ENCODE results near the gene RANBP17. TPM values are rescaled to one million over a fixed set of nuclear protein-coding genes. Genes with fewer than 3 reads are reported as not detected.
A peak's percentile ranks its signal among the peaks of the same experiment; 100 is the strongest.

The RANBP17 gene
- total and polyA plus RNA-seq, 2 donors from 2014 or later: 2.0 to 15.4 TPM

- FAIRE-seq (no peak), DNase-seq (no peak)
- no peaks in the 10 kb centered on the region for H3K9me3 ChIP-seq (ENCODE audit: control insufficient read depth in 2 of 3, insufficient read depth in 1 of 3, low read length in 3 of 3)
- no peaks in the 10 kb centered on the region for H3K4me1 ChIP-seq (ENCODE audit: control insufficient read depth in 2 of 3, insufficient read depth in 2 of 3, low read depth in 1 of 3, low read length in 3 of 3)
- no peak for TF ChIP-seq CTCF (IDR thresholded peaks at IDR 0.05; ENCODE audit: borderline replicate concordance, extremely low read depth, insufficient read depth)
- H3K27ac ChIP-seq (ENCODE audit: low read depth in 2 of 2, low read length in 2 of 2): no peak overlapping the region
- H3K9ac ChIP-seq (ENCODE audit: low read length in 3 of 3): no peak overlapping the region
- H3K36me3 ChIP-seq (ENCODE audit: control insufficient read depth in 2 of 3, insufficient read depth in 3 of 3, low read length in 3 of 3): peaks cover 0 to 2% (median 0%) of the 10 kb centered on the region in 3 donors
- H3K27me3 ChIP-seq (ENCODE audit: control insufficient read depth, insufficient read depth, low read length): no peaks in the 10 kb centered on the region
- no peak overlapping the region for H3K4me3 ChIP-seq (ENCODE audit: low read length in 3 of 3)
- intact Hi-C loops (cut with DNase I): no loop called here
Observed at GRCh38 chr5:170985486-170985885, 123.7 kb downstream of the RANBP17 start.

- no peak for TF ChIP-seq CTCF (IDR thresholded peaks at IDR 0.05; ENCODE audit: borderline replicate concordance, extremely low read depth, insufficient read depth)
- no peaks in the 10 kb centered on the region for H3K4me1 ChIP-seq (ENCODE audit: control insufficient read depth in 2 of 3, insufficient read depth in 2 of 3, low read depth in 1 of 3, low read length in 3 of 3)
- no peaks in the 10 kb centered on the region for H3K9me3 ChIP-seq (ENCODE audit: control insufficient read depth in 2 of 3, insufficient read depth in 1 of 3, low read length in 3 of 3)
- FAIRE-seq: no peak
- H3K9ac ChIP-seq (ENCODE audit: low read length in 3 of 3): no peak overlapping the region
- H3K27ac ChIP-seq (ENCODE audit: low read depth in 2 of 2, low read length in 2 of 2): no peak overlapping the region
- peak in 2 of 5 donors; percentile 12 to 32 for DNase-seq
- H3K4me3 ChIP-seq (ENCODE audit: low read length in 3 of 3): no peak overlapping the region
- no peaks in the 10 kb centered on the region for H3K27me3 ChIP-seq (ENCODE audit: control insufficient read depth, insufficient read depth, low read length)
- H3K36me3 ChIP-seq (ENCODE audit: control insufficient read depth in 2 of 3, insufficient read depth in 3 of 3, low read length in 3 of 3): no peaks in the 10 kb centered on the region
- intact Hi-C loops (cut with DNase I): no loop called here
Observed at GRCh38 chr5:170986598-170986997, 124.8 kb downstream of the RANBP17 start.

GRCh38 chr5:170993476-170993875, 131.7 kb downstream of the RANBP17 start:
- no peaks in the 10 kb centered on the region for H3K9me3 ChIP-seq (ENCODE audit: control insufficient read depth in 2 of 3, insufficient read depth in 1 of 3, low read length in 3 of 3)
- H3K4me1 ChIP-seq (ENCODE audit: control insufficient read depth in 2 of 3, insufficient read depth in 2 of 3, low read depth in 1 of 3, low read length in 3 of 3): no peaks in the 10 kb centered on the region
- DNase-seq: no peak
- intact Hi-C loops (cut with DNase I): no loop called here
- H3K27ac ChIP-seq (ENCODE audit: low read depth in 2 of 2, low read length in 2 of 2): no peak overlapping the region
- no peak overlapping the region for H3K9ac ChIP-seq (ENCODE audit: low read length in 3 of 3)
- TF ChIP-seq CTCF (IDR thresholded peaks at IDR 0.05; ENCODE audit: borderline replicate concordance, extremely low read depth, insufficient read depth): no peak
- no peak for FAIRE-seq
- no peaks in the 10 kb centered on the region for H3K27me3 ChIP-seq (ENCODE audit: control insufficient read depth, insufficient read depth, low read length)
- H3K36me3 ChIP-seq (ENCODE audit: control insufficient read depth in 2 of 3, insufficient read depth in 3 of 3, low read length in 3 of 3): no peaks in the 10 kb centered on the region
- H3K4me3 ChIP-seq (ENCODE audit: low read length in 3 of 3): no peak overlapping the region

GRCh38 chr5:171010086-171010485, 148.3 kb downstream of the RANBP17 start:
- Histone ChIP-seq H3K36me3 (ENCODE audit: control insufficient read depth in 2 of 3, insufficient read depth in 3 of 3, low read length in 3 of 3) (no peaks in the 10 kb centered on the region), H3K4me3 (ENCODE audit: low read length in 3 of 3) (no peak overlapping the region), H3K4me1 (ENCODE audit: control insufficient read depth in 2 of 3, insufficient read depth in 2 of 3, low read depth in 1 of 3, low read length in 3 of 3) (no peaks in the 10 kb centered on the region), H3K9ac (ENCODE audit: low read length in 3 of 3) (no peak overlapping the region), H3K9me3 (ENCODE audit: control insufficient read depth in 2 of 3, insufficient read depth in 1 of 3, low read length in 3 of 3) (no peaks in the 10 kb centered on the region), H3K27me3 (ENCODE audit: control insufficient read depth, insufficient read depth, low read length) (no peaks in the 10 kb centered on the region), H3K27ac (ENCODE audit: low read depth in 2 of 2, low read length in 2 of 2) (no peak overlapping the region)
- intact Hi-C loops (cut with DNase I): no loop called here
- DNase-seq (no peak), FAIRE-seq (no peak)
- no peak for TF ChIP-seq CTCF (IDR thresholded peaks at IDR 0.05; ENCODE audit: borderline replicate concordance, extremely low read depth, insufficient read depth)
